HG03039 (cell line): ENCODE results near the gene FCRLB.
"Not testable (repeated sequence)": the region's sequence is repeated elsewhere in the genome, so short reads cannot be mapped to it uniquely, and the experiment has no call there.

Source experiments
- ATAC-seq: cut with Tn5 transposase; IDR thresholded peaks from one replicate; pipeline ENCODE4 v1.9.1; 2021; ENCODE audit warnings: mild to moderate bottlenecking, moderate library complexity; ENCODE audit not compliant: unreplicated experiment

FCRLB gene, protein sequence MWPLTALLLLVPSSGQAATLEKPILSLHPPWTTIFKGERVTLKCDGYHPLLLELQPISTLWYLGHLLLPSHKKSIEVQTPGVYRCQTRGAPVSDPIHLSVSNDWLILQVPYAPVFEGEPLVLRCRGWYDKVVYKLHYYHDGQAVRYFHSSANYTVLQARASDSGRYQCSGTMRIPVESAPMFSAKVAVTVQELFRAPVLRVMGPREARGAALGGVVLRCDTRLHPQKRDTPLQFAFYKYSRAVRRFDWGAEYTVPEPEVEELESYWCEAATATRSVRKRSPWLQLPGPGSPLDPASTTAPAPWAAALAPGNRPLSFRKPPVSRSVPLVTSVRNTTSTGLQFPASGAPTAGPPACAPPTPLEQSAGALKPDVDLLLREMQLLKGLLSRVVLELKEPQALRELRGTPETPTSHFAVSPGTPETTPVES

DNA sequence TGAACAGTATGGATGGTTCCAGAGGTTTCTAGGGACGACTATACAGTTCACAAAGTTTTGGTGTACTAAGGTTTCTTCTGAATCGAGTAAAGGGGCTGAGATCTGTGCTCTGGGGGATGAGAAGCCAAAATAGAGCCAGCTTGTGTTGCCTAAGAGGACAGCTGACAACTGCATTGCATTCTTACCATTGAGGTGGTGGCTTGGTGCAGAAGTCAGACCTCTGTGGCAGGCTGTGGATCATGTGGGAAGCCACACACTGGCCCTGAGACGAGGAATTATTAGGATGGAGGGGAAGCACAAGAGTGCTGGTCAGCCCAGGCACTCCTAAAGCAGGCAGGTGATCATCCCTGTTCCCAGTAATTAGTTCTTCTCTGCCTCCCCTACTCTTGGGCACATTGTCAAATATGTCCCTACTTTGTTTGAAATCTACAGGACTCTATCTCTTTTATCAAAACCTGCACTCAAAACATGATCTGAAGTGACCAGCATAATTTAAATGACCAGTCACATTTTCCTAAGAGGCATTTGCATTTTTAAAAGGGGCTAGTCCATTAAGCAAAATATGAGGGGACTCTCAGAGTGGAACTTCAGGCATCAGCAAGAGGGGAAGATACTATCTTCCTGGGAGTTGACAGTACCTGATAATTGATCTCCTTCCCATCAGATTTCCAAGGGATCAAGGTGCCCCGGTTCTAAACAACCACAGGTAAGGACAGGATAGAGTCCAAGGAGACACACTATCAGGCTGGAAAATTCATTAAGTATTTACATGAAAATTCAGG is at the start of gene FCRLB:
Gene FCRLB (plus strand): TSS at position 589 of the 782 bp plus-strand sequence. CDS start 1,129 bp downstream, outside the sequence.
- ATAC-seq = no peak

DNA sequence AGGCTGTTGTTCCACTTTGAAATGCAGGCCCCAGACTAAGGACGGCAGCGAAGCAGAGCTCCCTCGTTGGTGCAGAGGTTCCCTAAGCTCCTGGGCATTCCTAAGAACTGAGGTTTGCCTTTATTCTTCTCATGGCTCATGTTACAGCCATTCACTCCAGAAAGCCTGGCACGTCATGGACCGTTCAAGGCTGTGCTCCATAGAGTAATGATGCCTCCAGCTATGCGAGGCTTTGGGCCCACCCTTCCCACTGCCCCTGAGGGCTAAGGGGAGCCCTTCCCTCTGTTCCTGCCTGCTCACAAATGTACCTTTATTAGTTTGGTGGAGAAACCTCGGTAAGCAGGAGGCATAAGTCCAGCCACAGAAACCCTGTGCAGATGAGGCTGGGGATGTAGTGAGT is 47.9 kb upstream of the FCRLB start:
- not testable (repeated sequence) for ATAC-seq

DNA sequence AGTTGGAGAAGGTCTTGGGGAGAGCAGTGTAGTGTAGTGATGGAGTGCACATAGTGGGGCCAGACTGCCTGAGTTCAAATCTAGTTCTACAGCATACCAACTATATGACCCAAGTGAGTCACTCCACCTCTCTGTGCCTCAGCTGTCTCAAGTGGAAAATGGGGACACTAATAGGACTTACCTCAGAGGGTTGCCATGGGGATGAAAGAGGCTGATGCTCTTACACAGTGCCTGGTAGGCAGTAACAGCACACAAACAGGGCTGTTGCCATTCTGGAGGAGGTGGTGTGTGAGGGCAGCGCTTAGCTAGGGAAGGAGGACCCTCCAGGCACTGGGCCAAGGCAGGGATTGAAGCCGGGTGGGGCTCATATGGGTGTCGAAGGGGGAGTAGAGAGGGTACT is 46.9 kb upstream of the FCRLB start:
- not testable (repeated sequence) for ATAC-seq

DNA sequence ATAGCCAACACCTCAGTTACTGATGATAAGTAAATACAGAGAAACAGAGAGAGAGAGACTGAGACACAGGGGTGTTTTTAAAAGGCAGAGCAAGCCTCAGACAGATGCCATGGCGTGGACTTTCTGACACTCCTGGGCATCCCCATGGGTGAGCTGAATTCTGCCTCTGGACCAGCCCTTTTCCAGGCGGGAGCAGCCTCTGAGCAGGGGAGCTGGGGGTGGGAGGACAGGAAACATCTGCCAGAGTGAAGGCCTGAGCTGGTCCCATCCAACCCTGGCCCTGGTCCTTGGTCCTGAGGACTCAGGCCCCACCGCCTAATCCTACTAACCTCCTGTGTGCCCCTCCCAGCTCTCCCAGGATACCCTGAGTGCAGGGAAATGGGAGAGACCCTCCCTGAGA is 46.4 kb upstream of the FCRLB start:
- not testable (repeated sequence) for ATAC-seq

DNA sequence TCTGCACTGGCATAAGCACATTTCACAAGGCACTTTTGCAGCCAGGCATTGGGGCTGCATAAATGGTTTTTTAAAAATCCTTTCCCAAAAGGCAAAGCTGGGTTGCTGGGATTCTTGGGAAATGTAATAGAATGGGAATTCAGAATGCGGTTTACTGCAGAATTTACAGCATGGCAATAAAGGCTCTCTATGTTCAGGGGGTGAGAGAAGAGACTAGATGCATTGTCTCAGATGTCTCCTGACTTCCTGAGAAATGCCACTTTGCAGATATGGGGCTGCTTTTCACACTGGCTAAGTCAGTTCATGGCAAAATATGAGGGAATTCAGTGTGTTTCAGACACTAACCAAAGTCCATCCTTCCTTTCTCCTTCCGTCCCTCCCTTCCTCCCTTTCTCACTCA is 44.9 kb upstream of the FCRLB start:
- no peak for ATAC-seq

DNA sequence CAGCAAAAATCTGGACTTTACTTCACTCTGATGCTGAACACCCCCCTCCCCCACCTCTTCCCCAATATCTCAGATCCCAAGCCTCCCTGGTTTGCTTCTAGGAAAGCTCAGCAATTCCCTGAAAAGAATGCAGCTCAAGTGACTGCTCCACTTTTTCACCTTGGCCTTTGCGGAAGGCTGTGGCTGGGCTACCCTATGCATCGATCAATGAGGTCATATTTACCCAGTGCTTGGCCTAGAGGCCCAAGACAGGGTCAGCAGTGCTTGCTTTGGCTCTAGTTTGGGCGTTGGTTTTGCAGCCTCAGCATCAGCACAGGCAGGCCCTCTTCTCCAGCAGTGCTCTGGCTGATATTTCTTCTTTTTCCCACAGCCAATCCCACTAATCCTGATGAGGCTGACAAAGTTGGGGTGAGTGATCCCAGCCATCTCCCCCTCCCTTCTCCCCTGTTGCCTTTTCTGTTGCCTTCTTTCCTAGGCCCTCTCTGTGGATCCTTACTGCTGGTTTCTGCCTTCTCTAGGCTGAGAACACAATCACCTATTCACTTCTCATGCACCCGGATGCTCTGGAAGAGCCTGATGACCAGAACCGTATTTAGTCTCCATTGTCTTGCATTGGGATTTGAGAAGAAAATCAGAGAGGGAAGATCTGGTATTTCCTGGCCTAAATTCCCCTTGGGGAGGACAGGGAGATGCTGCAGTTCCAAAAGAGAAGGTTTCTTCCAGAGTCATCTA is 44.2 kb upstream of the FCRLB start:
- no peak for ATAC-seq

DNA sequence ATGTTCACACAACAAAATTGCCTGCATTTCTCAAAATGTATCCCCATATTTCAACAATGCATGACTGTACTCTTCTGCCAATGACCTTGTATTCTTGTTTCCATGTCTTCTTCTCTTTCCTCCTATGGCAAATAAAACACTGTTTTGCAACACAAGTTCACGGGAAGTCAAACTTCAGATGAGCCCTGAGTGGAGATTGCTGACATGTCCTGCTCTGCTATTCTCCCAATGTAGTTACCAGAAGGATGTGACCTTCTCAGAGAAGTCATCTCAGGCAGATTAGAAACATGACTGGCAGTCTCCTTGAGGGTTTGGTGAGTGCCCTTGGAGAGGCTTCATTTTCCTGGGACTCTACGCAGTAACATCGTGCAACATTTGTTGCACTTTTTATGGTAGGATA is 42.8 kb upstream of the FCRLB start:
- no peak for ATAC-seq

DNA sequence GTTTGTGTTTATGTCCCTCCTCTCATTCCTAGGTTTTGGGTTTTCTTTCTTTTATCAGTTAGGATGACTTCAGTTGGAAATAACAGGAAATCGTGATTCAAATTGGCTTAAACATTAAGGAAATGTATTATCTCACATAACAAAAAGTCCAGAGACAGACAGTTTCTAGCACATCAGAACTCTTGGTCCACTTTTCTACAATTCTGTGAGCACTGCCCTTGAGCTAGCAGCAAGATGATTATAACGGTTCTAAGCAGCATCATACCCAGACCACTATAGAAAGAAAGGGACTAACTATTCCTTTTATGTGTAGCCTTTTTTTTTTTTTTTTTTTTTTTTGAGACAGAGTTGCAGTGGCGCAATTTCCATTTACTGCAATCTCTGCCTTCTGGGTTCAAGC is 39.5 kb upstream of the FCRLB start:
- ATAC-seq = no peak

DNA sequence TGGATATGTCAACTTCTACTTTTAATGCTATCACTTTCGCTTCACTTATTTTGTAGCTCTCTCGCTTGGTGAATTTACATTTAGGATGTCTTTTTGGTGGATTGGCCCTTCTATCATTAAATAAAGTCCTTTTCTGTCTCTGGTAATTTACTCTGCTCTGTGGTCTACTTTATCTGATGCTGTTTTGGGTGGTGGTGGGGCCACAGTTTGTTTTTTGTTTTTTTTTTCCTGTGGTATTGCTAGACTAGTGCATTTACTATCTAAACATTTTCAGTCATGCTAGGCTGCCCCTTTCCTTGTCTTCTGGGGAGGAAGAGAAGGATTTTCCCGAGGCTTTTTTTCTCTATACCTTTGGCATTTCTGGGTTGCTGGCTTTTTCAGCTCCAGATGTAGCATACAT is 32.4 kb upstream of the FCRLB start:
- ATAC-seq = no peak

DNA sequence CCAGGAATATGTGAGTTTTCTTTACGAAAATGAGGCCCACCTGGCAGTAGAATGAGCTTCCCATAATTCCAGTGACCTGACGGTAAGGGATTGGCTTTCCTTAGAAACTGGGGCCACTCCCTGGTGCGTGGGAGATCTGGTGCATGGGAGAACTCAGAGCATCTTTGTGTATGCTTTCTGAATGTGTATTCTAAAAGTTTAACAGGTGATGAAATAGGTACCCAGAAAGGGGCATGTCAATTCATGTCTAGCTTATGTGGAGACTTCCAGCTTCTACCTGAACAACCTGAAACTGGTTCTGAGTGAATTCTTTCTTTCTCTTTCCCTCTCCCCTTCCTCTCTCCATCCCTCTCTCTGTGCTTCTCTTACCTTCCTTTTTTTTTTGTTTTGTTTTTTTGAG is 29.5 kb upstream of the FCRLB start:
- ATAC-seq = no peak

DNA sequence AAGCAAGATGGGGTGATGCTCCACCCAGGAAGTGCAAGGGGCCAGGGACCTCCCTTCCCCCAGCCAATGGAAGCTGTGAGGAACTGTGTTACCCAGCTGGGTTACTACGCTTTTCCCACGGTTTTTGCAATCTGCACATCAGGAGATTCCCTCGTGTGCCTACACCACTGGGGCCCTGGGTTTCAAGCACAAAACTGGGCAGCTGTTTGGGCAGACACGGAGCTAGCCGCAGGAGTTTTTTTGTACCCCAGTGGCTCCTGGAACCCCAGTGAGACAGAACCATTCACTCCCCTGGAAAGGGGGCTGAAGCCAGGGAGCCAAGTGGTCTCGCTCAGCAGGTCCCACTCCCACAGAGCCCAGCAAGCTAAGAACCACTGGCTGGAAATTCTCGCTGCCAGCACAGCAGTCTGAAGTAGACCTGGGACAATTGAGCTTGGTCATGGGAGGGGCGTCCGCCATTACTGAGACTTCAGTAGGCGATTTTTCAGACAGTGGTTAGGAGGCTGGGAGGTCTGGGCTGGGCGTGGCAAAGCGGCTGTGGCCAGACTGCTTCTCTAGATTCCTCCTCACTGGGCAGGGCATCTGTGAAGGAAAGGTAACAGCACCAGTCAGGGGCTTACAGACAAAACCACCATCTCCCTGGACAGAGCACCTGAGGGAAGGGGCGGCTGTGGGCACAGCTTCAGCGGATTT is 28.2 kb upstream of the FCRLB start:
- ATAC-seq = not testable (repeated sequence)

DNA sequence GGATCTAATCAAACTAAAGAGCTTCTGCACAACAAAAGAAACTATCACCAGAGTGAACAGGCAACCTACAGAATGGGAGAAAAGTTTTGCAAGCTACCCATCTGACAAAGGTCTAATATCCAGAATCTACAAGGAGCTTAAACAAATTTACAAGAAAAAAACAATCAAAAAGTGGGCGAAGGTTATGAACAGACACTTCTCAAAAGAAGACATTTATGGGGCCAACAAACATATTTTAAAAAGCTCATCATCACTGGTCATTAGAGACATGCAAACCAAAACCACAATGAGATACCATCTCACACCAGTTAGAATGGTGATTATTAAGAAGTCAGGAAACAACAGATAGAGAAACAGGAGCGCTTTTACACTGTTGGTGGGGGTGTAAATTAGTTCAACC is 23.0 kb upstream of the FCRLB start:
- ATAC-seq = not testable (repeated sequence)

DNA sequence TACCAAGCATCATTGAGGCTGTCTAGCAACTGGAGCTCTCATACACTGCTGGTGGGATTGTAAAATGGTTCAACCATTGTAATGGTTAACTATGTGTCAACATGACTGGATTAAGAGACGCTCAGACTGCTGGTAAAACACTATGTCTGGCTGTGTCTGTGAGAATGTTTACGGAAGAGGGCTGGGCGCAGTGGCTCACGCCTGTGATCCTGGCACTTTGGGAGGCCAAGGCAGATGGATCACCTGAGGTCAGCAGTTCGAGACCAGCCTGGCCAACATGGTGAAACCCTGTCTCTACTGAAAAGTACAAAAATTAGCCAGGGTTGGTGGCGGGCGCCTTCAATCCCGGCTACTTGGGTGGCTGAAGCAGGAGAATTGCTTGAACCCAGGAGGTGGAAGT is 19.1 kb upstream of the FCRLB start:
- no peak for ATAC-seq

DNA sequence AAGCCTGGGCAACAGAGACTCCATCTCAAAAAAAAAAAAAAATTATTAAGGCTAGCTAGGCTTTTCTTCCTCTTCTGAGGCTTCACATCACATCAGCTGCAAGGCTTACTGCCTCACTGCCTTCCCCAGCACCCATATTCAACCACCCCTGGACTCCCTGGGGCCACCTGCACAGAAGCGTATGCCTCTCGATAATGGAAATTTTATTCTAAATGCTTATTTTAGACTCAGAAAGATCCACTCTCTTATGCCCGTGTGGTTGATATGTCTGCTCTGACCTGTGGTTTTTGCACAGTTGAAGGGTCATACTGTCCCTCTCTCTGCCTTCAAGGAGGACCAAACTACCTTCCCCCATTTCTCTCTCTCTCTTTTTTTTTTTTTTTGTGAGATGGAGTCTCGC is 15.8 kb upstream of the FCRLB start:
- no peak for ATAC-seq

DNA sequence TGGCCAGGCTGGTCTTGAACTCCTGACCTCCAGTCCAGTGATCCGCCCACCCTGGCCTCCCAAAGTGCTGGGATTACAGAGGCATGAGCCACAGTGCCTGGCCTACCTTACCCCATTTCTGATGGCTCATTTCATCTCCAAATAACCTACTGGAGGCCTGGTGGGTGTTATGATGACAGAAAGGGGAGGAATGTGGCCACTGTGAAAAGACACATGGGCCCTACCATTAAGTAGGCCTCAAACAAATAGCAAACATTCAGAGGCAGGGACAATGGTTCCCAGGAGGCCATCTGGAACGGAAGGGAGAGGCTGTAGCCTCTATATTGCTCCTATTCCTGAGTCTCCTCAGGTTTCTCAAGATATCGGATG is 15.2 kb upstream of the FCRLB start:
- peak; percentile 7 for ATAC-seq

DNA sequence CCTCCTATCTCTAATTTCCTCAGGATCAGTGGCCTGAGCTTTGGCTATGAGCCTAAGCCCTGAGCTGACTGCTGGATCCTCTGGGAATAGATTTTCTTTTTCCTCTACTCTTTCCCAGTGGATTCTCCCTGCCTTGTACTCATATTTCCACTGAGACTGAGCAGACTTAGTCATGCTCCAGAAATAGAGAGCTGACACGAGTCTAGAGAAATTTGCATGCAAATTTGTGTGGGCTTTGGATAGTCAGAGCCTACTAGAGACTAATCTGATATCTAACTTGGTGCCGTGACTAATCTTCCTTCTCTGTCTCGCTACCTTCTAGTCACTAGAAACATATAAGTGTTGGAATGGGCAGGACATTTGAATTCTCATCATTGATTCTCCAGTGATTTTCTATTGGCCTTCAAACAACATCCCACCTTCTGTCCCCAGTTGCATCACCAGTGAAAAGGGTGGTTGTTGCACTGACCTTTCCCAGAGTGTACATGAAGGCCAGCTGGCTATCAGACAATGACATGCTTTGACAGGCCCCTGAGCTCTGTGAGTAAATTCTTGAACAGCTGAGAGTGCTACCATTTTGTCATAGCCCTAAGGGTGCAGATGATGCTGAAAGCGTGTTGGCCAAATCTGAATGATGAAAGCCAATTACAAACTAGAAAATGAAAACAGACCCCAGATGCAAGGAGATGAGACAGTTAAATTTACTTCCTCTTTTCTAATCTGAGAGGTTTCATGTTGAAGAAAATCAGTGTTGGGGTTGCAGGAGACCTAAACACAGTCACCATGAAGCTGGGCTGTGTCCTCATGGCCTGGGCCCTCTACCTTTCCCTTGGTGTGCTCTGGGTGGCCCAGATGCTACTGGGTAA is 14.6 kb upstream of the FCRLB start, which contains the start of gene FCRLA:
Gene FCRLA (plus strand): TSS at position 748 of the 866 bp plus-strand sequence. CDS start 36 bp downstream, at position 784.
- ATAC-seq = peak; percentile 63

DNA sequence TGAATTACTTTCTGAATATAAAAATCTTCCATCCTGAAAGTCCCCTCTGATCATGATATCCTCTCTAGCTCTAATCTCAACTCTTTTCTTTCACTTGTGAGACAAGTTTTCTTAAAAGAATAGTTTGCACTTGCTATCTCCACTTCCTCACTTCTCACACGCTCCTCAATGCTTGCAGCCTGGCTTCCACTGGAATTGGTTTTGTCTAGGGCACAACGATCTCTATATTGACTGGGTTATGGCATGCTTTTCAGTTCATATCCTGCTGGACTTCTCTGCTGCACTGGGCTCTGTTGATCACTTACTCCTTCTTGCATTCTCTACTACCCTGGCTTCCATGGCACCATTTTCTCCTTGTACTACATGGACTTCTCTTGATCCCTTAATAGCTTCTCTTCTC is 13.8 kb upstream of the FCRLB start:
- ATAC-seq = no peak

DNA sequence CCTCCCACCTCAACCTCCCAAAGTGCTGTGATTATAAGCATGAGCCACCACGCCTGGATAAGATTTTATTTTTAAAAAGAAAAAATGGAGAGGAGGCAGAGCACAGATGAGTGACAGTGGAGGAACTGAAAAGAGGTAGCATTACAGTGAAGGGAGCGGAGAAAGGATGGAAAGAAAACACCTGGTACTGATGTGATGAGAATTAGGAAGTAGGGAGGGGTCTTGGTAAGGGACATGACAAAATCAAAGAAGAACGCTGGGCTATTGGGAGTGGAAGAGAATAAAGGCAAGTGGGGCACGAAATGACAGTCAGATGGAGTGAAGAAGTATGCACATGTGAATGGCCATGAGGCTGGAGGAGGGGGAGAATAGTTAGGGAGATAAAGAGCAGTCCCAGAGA is 12.0 kb upstream of the FCRLB start:
- ATAC-seq = no peak

DNA sequence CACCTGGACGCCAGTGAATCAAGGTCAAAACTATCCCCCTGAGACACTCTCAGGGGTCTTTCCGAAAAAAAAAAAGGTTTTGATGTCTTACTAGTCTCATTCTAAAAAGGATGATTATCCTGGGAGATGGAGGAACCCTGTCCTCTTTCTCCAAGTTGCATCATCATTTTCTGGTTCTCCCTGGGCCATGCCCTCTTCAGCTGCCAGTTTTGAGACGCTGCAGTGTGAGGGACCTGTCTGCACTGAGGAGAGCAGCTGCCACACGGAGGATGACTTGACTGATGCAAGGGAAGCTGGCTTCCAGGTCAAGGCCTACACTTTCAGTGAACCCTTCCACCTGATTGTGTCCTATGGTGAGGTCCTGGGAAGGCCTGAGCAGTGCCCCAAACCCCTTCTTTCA is 10.8 kb upstream of the FCRLB start:
- no peak for ATAC-seq
